ENCODE results near the gene MFSD2B. TPM values are rescaled to one million over a fixed set of nuclear protein-coding genes. Genes with fewer than 3 reads are reported as not detected.
"Not testable (repeated sequence)": the region's sequence is repeated elsewhere in the genome, so short reads cannot be mapped to it uniquely, and the experiment has no call there.

The MFSD2B gene
- total and polyA plus RNA-seq, 2 donors (not counting 1 experiment from before 2014, with no cell fraction given), result not detected

- intact Hi-C loops (cut with micrococcal nuclease), result no loop called here
- peaks cover 0 to 23% of the 10 kb centered on the region in 2 experiments for H3K36me3 ChIP-seq (replicated peaks in 1 of 2; ENCODE audit: control extremely low read depth in 1 of 2, control insufficient read depth in 1 of 2, extremely low read depth in 1 of 2, insufficient read depth in 2 of 2, low read length in 1 of 2)
- peaks cover 6% of the 10 kb centered on the region for H4K20me1 ChIP-seq (ENCODE audit: control insufficient read depth, insufficient read depth, low read length, poor library complexity, severe bottlenecking)
- 100% methylated on average over 3 of the region's 4 CpGs for WGBS (ENCODE audit: insufficient coverage)
- no peak overlapping the region for H3K9ac ChIP-seq (ENCODE audit: low read length)
- ChIA-PET POLR2A (no interaction called here), CTCF (no interaction called here)
- H3K9me3 ChIP-seq (ENCODE audit: control extremely low read depth in 1 of 3, control insufficient read depth in 2 of 3, insufficient read depth in 1 of 3, low read length in 2 of 3), result no peaks in the 10 kb centered on the region
- Mint-ChIP-seq H3K9me3 (ENCODE audit: insufficient read depth) (no peaks in the 10 kb centered on the region), H3K4me1 (peaks cover 10% of the 10 kb centered on the region), H3K27ac (no peak overlapping the region), H3K27me3 (no peaks in the 10 kb centered on the region), H3K4me3 (no peak overlapping the region)
- H3K27me3 ChIP-seq (replicated peaks in 1 of 4; ENCODE audit: control extremely low read depth in 1 of 4, control insufficient read depth in 3 of 4, insufficient read depth in 4 of 4, low read length in 3 of 4), result no peaks in the 10 kb centered on the region
- H3K4me1 ChIP-seq (ENCODE audit: control insufficient read depth in 2 of 2, insufficient read depth in 2 of 2, low read length in 2 of 2), result no peaks in the 10 kb centered on the region
- ATAC-seq (ENCODE audit: low read depth), result no peak
- no peak for DNase-seq
- H3K4me3 ChIP-seq (ENCODE audit: control extremely low read depth in 1 of 5, extremely low read depth in 1 of 5, insufficient read depth in 1 of 5, low read depth in 2 of 5, low read length in 4 of 5), result no peak overlapping the region
- no peak overlapping the region for H3K27ac ChIP-seq (ENCODE audit: low read length in 2 of 2)
- no peak overlapping the region for H2AFZ ChIP-seq (ENCODE audit: insufficient read depth, low read depth, low read length, poor library complexity, severe bottlenecking)
- peaks cover 27% of the 10 kb centered on the region for H3K79me2 ChIP-seq (ENCODE audit: control insufficient read depth, insufficient read depth, low read length)
- TF ChIP-seq EZH2 (IDR thresholded peaks at IDR 0.05; ENCODE audit: borderline replicate concordance, insufficient read depth, low read depth, low read length, poor library complexity, severe bottlenecking), result no peak
- TF ChIP-seq CTCF (IDR thresholded peaks at IDR 0.05), result no peak
- H3K4me2 ChIP-seq (replicated peaks; ENCODE audit: low read depth, low read length, poor library complexity, severe bottlenecking), result no peak overlapping the region
Observed at GRCh38 chr2:24040511-24040910, 30.6 kb downstream of the MFSD2B start.

GRCh38 chr2:24043133-24043532 is 33.2 kb downstream of the MFSD2B start:
- H3K4me3 ChIP-seq (ENCODE audit: control extremely low read depth in 1 of 5, extremely low read depth in 1 of 5, insufficient read depth in 1 of 5, low read depth in 2 of 5, low read length in 4 of 5); intact Hi-C loops (cut with micrococcal nuclease); H3K27me3 ChIP-seq (replicated peaks in 1 of 4; ENCODE audit: control extremely low read depth in 1 of 4, control insufficient read depth in 3 of 4, insufficient read depth in 4 of 4, low read length in 3 of 4); POLR2A ChIA-PET; CTCF ChIA-PET; DNase-seq; H3K27ac Mint-ChIP-seq; H3K4me2 ChIP-seq (replicated peaks; ENCODE audit: low read depth, low read length, poor library complexity, severe bottlenecking); H4K20me1 ChIP-seq (ENCODE audit: control insufficient read depth, insufficient read depth, low read length, poor library complexity, severe bottlenecking); H3K27me3 Mint-ChIP-seq; H3K4me3 Mint-ChIP-seq; H3K9ac ChIP-seq (ENCODE audit: low read length); H3K27ac ChIP-seq (ENCODE audit: low read length in 2 of 2); H3K9me3 ChIP-seq (ENCODE audit: control extremely low read depth in 1 of 3, control insufficient read depth in 2 of 3, insufficient read depth in 1 of 3, low read length in 2 of 3); H3K9me3 Mint-ChIP-seq (ENCODE audit: insufficient read depth); ATAC-seq (ENCODE audit: low read depth); H2AFZ ChIP-seq (ENCODE audit: insufficient read depth, low read depth, low read length, poor library complexity, severe bottlenecking): not testable (repeated sequence)
- WGBS (ENCODE audit: insufficient coverage), result 99% methylated on average over 5 of the region's 6 CpGs
- H3K4me1 Mint-ChIP-seq, result peaks cover 19% of the 10 kb centered on the region
- peaks cover 0 to 12% of the 10 kb centered on the region in 2 experiments for H3K36me3 ChIP-seq (replicated peaks in 1 of 2; ENCODE audit: control extremely low read depth in 1 of 2, control insufficient read depth in 1 of 2, extremely low read depth in 1 of 2, insufficient read depth in 2 of 2, low read length in 1 of 2)
- peaks cover 33% of the 10 kb centered on the region for H3K79me2 ChIP-seq (ENCODE audit: control insufficient read depth, insufficient read depth, low read length)
- peaks cover 6 to 12% of the 10 kb centered on the region in 2 donors for H3K4me1 ChIP-seq (ENCODE audit: control insufficient read depth in 2 of 2, insufficient read depth in 2 of 2, low read length in 2 of 2)

Data from B cell (primary cell).